Lower lobe of right lung (tissue), 2 donors: ENCODE measurements around the gene NEXMIF. TPM values are rescaled to one million over a fixed set of nuclear protein-coding genes. Genes with fewer than 3 reads are reported as not detected.

Experiments used
- ATAC-seq, 2 donors: fragments of 200-7000 bp; cut with Tn5 transposase; one replicate each; pipeline ENCODE4 v1.9.1; 2020 to 2022; ENCODE audit warnings: mild to moderate bottlenecking in 2 of 2, moderate library complexity in 2 of 2
- DNase-seq: peaks from one replicate; pipeline ENCODE4 v3.0.0-alpha.2; 2020
- H3K27ac ChIP-seq: fragments of 200-600 bp; one replicate; pipeline ENCODE4 v1.8.0; 2022
- H3K27me3 ChIP-seq: fragments of 200-600 bp; one replicate; pipeline ENCODE4 v1.8.0; 2022; ENCODE audit warnings: low read depth
- H3K36me3 ChIP-seq: fragments of 200-600 bp; one replicate; pipeline ENCODE4 v1.8.0; 2022; ENCODE audit warnings: mild to moderate bottlenecking
- H3K4me1 ChIP-seq: fragments of 200-600 bp; one replicate; pipeline ENCODE4 v1.8.0; 2022
- H3K4me3 ChIP-seq: fragments of 200-600 bp; one replicate; pipeline ENCODE4 v1.8.0; 2022; ENCODE audit warnings: mild to moderate bottlenecking
- H3K9me3 ChIP-seq: fragments of 200-600 bp; one replicate; pipeline ENCODE4 v1.8.0; 2022
- intact Hi-C: fragments of 100-400 bp; cut with DNase I; formaldehyde crosslinking; loops from one replicate; pipeline ENCODE4 v1.11.0; 2022
- total RNA-seq: library from RNA; stranded (reverse); fragmentation: NEBNext Ultra II Directional; extraction: Animal tissue kit (Norgen Biotek cat#: 25700); gene quantifications from one replicate; pipeline ENCODE4 v1.2.1, GENCODE V29; 2021
- TF ChIP-seq, protein P1 (sequence below): fragments of 200-600 bp; IDR thresholded peaks from one replicate; pipeline ENCODE4 v1.8.0; 2022; ENCODE audit warnings: antibody characterized with exemption, mild to moderate bottlenecking
- donor health status: DM: no; HTN: yes; CAD: no; lungs with severe emphysema.

The NEXMIF gene
- total RNA-seq, 1 donor from 2014 or later, result 0.74 TPM

DNA sequence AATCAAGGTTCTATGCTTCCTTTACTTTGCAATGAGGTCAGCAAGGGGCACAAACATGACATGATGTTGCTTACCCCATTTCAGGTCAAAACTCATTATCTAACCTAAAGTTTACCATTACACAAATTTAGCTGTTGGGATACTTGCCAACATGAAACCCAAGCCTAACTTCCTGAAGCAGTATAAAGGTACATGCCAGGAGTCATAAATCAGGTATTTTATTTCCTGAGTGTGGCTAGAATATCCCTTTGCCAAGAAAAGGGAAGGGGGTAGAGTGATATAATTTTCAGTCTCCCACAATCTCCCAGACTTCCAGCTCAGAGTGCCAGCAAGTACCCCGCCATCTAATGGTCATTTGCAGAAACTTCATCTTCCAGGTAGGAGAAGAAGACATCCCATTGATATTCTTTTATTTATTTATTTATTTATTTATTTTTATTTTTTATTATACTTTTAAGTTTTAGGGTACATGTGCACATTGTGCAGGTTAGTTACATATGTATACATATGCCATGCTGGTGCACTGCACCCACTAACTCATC lies 136.6 kb downstream of the NEXMIF start:
- TF ChIP-seq, protein P1, sequence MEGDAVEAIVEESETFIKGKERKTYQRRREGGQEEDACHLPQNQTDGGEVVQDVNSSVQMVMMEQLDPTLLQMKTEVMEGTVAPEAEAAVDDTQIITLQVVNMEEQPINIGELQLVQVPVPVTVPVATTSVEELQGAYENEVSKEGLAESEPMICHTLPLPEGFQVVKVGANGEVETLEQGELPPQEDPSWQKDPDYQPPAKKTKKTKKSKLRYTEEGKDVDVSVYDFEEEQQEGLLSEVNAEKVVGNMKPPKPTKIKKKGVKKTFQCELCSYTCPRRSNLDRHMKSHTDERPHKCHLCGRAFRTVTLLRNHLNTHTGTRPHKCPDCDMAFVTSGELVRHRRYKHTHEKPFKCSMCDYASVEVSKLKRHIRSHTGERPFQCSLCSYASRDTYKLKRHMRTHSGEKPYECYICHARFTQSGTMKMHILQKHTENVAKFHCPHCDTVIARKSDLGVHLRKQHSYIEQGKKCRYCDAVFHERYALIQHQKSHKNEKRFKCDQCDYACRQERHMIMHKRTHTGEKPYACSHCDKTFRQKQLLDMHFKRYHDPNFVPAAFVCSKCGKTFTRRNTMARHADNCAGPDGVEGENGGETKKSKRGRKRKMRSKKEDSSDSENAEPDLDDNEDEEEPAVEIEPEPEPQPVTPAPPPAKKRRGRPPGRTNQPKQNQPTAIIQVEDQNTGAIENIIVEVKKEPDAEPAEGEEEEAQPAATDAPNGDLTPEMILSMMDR, result no peak
- no peaks in the 10 kb centered on the region for H3K9me3 ChIP-seq
- H3K4me1 ChIP-seq, result no peaks in the 10 kb centered on the region
- no peak overlapping the region for H3K27ac ChIP-seq
- no peak overlapping the region for H3K4me3 ChIP-seq
- no peaks in the 10 kb centered on the region for H3K36me3 ChIP-seq
- H3K27me3 ChIP-seq, result no peaks in the 10 kb centered on the region
- no peak for DNase-seq
- ATAC-seq, result no peak
- intact Hi-C loops, result no loop called here

DNA sequence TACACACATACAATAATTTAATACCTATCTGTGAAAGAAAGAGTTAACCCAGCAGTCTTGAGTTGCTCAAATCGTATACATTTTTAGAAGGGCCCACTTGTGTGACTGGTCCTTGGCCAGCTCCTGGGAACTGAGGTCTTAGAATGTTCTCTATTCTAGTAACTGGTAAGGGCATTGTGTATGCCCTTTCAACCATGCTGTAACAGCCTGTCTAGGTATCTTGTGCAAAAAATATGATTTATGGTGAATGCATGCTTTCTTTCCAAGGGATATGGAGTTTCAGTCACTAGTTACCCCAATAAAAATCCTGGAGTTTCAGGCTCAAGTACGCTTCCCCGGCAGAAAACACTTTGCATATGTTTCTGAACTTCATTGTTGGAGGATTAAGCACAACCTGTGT lies 140.6 kb downstream of the NEXMIF start:
- H3K27ac ChIP-seq, result no peak overlapping the region
- TF ChIP-seq, protein P1, result no peak
- H3K4me3 ChIP-seq, result no peak overlapping the region
- H3K9me3 ChIP-seq, result no peaks in the 10 kb centered on the region
- no peak for DNase-seq
- intact Hi-C loops, result no loop called here
- H3K27me3 ChIP-seq, result no peaks in the 10 kb centered on the region
- ATAC-seq, result no peak
- no peaks in the 10 kb centered on the region for H3K4me1 ChIP-seq
- H3K36me3 ChIP-seq, result no peaks in the 10 kb centered on the region

DNA sequence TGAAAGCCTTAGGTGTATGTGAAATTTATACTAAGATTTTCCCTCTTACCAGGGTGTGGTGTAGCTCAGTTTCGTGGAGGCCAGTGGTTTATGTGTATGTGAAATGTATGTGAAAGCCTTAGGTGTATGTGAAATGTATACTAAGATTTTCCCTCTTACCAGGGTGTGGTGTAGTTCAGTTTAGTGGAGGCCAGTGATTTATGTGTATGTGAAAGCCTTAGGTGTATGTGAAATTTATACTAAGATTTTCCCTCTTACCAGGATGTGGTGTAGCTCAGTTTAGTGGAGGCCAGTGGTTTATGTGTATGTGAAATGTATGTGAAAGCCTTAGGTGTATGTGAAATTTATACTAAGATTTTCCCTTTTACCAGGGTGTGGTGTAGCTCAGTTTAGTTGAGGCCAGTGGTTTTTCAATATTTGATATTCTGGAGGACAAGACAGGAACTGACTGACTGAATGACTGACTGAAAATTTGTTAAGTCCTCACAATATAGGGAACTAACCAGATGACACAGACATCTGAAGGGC lies 143.7 kb downstream of the NEXMIF start:
- no peak for ATAC-seq
- H3K27me3 ChIP-seq, result no peaks in the 10 kb centered on the region
- H3K36me3 ChIP-seq, result no peaks in the 10 kb centered on the region
- intact Hi-C loops, result no loop called here
- DNase-seq, result no peak
- no peak overlapping the region for H3K27ac ChIP-seq
- H3K4me1 ChIP-seq, result no peaks in the 10 kb centered on the region
- no peaks in the 10 kb centered on the region for H3K9me3 ChIP-seq
- TF ChIP-seq, protein P1, result no peak
- H3K4me3 ChIP-seq, result no peak overlapping the region

DNA sequence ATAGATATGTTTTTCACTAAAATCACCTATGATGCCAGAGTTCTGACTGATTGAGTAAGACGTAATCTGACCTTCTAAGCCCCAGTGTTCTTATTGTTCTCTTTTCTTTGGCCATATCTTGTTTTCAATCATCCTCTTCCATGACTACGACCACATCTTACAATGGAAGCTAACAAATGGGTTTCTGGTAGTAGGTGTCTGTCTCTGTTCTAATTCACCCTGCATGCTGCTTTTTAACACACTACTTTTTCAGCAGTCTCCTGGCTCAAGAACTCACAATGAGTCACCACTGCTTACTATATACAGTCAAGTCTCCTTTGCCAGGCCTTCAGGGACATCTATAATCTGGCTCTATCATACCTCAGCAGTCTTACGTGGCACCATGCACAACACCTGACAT lies 146.1 kb downstream of the NEXMIF start:
- ATAC-seq (no peak), DNase-seq (no peak)
- intact Hi-C loops, result no loop called here
- Histone ChIP-seq H3K9me3 (no peaks in the 10 kb centered on the region), H3K4me3 (no peak overlapping the region), H3K36me3 (no peaks in the 10 kb centered on the region), H3K27me3 (no peaks in the 10 kb centered on the region), H3K4me1 (no peaks in the 10 kb centered on the region), H3K27ac (no peak overlapping the region)
- TF ChIP-seq, protein P1, result no peak

DNA sequence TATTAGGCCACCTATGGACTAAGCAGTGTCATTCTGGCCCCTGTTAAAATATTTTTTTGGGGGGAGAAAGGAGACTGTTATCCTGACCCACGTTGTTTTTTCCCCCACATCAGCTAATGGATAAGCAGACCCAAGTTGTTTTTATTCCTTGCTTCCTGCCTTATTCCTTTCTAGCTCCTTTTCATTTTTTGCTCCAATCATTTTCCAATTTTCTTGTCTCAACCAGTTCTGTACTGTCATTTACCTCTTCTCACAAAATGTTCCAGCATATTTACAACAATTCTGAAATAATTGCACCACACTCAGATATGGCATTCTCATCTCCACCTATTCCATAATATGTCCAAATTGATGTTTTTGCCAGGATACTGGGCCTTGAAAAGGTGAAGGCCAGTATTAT lies 150.3 kb downstream of the NEXMIF start:
- Histone ChIP-seq H3K27me3 (no peaks in the 10 kb centered on the region), H3K4me3 (no peak overlapping the region), H3K27ac (no peak overlapping the region), H3K36me3 (no peaks in the 10 kb centered on the region), H3K4me1 (no peaks in the 10 kb centered on the region), H3K9me3 (no peaks in the 10 kb centered on the region)
- ATAC-seq, result no peak
- intact Hi-C loops, result no loop called here
- no peak for DNase-seq
- TF ChIP-seq, protein P1, result no peak

DNA sequence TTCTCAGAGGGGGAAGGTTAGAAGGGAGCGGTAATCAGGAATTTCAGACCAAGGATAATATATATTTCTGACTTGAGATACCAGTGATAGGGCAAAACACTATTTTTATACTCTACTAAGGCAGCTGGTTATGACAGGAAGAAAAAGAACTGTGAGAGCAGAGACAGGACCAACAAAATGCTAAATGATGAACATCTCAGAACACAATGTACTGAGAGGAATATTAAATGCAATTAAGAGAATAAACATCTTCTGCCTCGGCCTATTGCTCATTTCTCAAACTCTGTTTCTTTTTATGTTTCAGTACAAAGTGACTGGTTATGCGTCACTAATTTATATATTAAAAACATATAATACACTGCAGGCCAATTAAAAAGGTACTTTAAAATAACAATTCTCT lies 188.8 kb downstream of the NEXMIF start:
- no peak overlapping the region for H3K27ac ChIP-seq
- TF ChIP-seq, protein P1, result no peak

More for the DNA sequence above, 188.8 kb downstream of the NEXMIF start:
- Histone ChIP-seq H3K27me3 (no peaks in the 10 kb centered on the region), H3K4me1 (no peaks in the 10 kb centered on the region), H3K36me3 (no peaks in the 10 kb centered on the region), H3K4me3 (no peak overlapping the region), H3K9me3 (no peaks in the 10 kb centered on the region)
- no peak for ATAC-seq
- intact Hi-C loops, result no loop called here
- no peak for DNase-seq
